GM19324 (cell line): ENCODE measurements around the gene GATAD2A.
"Not testable (repeated sequence)": the region's sequence is repeated elsewhere in the genome, so short reads cannot be mapped to it uniquely, and the experiment has no call there.

ENCODE experiments used
- ATAC-seq: cut with Tn5 transposase; IDR thresholded peaks from one replicate; pipeline ENCODE4 v1.9.1; 2021; ENCODE audit warnings: mild to moderate bottlenecking, moderate library complexity; ENCODE audit not compliant: unreplicated experiment, low FRiP score

GATAD2A gene

DNA sequence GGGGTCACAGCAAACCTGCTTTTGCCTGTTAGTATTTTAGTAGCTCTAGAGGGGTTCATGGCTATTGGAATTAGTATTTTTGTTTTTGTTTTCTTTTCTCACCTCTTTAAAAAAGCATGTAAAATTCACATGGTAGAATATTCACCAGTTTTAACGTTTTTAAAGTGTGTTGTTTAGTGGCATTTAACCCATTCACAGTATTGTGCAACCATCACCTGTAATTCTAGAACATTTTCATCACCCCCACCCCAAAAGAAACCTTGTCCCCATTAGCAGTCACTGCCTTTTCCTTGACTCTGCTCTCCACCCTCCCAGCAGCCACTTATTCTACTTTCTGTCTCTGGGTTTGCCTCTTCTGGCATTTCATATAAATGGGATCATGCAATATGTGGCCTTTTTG lies 39.8 kb downstream of the GATAD2A start:
- ATAC-seq = no peak

DNA sequence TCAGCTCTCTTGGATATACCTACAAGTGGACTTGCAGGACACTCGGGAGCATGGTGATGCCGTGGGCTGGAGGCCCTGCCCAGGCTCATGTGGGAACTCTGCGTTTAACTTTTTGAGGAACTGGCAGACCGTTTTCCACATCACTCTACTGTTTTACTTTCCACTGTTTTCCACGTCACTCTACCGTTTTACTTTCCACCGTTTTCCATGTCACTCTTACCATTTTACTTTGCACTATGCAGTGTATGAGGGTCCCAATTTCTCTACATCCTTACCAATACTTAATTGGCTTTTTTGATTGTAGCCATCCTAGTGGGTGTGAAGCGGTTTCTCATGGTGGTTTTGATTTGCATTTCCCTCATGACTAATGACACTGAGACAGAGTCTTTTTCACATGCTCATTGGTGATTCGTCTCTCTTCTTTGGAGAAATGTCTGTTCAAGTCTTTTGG lies 40.5 kb downstream of the GATAD2A start:
- no peak for ATAC-seq

DNA sequence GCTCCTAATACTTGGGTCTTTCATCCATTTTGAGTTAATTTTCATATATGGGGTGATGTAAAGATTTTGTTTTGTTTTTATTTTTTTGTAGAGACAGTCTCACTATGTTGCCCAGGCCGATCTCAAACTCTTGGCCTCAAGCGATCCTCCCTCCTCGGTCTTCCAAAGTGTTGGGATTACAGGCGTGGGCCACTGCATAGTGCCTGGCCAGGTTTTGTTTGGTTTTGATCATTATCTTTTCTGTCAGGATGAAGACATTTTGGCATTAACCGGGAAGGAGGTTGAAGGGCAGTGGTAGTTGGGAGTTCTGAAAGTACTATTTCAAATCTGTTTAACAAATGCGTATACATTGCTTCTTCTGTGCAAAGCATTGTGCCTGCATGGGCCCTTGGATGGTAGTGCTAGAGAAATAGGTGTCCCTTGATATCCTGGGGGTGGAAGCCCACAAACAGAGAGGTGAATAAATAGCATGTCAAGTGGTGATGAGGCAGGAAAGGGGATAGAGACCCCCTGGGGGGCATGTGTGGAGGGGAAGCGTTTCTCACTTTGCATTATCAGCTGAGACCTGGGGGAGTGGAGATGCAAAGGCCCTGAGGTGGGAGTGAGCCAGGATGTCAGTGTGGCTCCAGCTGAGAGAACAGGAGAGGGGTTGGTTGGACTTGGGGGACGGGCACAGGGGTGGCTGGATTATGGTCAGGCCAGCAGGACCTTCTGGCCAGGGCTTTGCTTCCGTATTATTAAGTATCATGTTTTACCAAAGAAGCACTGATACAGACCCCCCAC lies 41.4 kb downstream of the GATAD2A start:
- ATAC-seq = no peak

DNA sequence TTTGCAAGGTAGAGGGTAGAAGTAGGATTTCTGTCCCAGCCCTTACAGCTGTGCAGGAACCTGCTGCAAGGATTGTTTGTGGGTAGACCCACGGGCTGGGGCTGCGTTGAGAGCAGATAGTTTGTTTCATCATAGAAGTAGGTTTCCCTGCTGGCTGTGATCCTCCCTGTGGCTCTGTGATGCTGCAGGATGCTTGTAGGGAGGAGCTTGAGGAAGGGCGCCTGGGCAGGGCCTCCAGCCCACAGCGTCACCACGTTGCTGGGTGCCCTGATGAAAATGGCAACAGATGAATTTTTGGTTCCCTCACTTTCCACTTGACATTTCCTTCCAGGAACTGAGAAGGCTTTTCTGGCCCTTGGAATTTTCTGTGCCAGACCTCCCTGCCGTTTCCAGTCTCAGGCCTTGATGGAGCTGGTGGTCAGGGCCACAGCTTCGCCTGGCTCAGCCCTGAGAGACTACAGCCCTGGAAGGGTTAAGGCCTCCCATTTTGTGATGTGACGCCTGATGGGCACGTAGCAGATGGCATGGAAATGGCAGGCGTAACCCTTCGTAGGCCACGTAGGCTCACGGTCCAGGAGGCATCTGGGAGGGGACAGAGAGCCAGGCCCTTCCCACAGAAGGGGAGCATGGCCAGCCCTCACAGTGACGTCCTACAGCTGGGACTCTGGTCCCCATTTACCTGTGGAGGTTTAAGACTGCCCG lies 42.2 kb downstream of the GATAD2A start:
- no peak for ATAC-seq

DNA sequence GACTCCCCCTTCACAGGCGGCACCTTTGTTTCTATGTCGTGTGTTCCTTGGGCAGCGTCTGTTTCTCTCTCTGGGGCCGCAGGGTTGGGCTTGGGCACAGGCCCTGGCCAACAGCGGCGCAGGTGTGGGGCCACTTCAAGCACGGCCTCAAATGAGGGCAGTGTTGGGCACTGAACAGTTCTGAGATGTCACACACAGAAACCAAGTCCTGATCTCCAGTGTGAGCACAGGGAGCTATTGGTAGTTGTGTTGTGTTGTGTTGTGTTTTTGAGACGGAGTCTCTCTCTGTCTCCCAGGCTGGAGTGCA lies 42.7 kb downstream of the GATAD2A start:
- no peak for ATAC-seq

DNA sequence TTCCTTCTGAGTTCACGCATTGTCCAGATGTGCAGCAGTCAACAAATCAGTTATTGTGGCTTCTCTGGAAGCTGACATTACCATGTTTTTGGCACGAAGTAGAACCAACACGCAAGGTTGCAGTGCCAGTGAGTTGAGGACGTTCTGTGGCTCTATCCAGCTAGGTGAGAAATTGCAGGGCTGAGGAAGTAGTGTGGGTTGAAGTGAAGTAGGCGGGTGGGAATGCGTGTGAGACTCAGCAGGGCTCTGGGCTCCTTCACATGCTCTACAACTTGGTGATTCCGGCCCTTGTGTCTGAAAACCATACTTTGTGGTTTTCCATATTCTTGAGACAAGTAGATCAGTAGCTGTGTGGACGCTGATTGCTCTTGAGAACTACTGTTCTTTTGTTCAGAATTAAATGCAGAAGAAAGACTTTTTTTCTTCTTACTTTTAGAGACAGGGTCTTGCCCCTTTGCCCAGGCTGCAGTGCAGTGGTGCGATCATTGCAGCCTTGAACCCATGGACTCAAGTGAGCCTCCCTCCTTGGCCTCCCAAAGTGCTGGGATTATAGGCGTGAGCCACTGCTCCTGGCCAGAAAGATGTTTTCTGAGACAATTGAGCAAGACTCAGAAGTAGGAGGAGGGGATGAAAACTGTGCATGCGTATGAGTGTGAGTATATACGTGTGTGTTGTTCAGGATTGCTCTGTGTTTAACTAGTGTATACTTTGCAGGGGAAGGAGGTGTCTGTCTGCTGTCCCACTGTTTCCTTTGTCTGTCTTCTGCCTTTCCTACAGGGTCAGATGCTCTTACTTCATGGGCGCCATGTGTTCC lies 46.2 kb downstream of the GATAD2A start:
- ATAC-seq = no peak

DNA sequence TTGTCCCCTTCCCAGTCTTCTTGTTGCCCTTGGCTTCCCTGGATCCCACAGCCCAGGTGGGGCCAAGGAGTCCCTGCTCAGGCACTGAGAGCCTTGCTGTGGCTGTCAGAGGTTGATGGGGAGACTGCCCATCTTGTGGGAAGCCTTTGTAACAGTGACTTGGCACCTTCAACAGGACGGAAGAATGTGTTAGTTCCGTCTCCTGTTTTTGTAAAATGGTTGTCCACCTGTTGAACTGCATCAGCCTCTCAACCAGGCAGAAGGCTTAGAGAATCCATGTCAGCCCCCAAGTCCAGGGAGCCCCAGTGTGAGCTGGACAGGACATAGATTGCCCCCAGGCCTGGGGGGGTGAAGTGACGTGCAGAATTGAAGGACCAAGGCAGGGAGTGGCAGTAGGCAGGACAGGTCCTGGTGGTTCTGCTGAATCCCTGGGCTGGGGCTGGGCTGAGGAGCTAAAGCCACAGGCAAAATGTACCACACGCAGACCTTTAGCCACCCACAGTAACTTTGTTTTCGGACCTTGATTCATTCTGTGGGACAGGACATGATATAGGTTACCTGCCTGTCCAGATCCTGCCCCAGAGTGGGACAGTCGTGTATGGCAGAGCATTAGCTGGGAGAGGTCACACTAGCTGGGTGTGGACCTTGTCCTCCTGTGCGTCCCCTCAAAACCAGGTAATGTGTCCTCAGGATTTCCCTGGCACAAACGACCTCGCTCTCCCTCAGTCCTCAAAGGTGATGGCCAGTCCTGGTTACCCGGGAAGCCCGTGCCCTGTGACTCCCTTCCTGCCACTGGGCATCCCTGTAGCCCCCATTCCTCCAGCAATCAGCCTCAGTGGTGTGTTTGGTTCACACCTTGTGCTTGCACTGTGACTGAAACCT lies 47.0 kb downstream of the GATAD2A start:
- no peak for ATAC-seq

DNA sequence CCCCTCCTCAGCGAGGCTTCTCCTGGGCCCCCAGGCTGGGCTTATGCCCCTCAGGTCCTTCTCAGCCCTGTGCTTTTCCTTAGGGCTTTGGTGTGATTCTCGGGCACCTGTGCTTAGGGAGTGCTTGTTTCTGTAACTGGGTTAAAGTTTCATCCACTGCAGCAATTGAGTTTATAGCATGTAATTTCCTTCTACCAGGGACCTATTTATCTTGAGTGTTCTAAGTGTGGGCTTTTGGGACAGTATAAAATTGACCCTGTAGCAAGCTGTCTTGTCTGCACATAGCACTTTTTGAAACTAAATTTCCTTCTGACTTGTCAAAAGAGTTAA lies 47.6 kb downstream of the GATAD2A start:
- ATAC-seq = no peak

DNA sequence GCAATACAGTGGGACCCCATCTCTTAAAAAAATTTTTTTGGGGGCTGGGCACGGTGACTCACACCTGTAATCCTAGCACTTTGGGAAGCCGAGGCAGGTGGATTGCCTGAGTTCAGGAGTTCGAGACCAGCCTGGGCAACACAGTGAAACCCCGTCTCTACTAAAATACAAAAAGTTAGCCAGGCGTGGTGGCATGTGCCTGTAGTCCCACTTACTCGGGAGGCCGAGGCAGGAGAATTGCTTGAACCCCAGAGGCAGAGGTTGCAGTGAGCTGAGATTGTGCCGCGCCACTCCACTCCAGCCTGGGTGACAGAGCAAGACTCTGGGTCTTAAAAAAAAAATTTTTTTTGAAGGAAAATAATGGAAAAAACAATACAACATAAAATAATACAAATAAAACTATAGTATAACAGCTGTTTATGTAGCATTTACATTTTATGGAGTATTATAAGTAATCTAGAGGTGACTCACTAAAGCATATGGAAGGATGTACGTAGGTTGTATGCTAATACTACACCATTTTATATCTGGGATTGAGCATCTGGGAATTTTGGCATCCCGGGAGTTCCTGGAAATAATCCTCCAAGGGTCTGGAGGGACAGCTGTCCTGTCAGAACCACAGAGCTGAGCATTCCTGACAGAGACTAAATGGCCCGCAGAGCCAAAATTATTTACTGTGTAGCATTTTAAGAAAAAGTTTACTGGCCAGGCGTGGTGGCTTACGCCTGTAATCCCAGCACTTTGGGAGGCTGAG lies 49.9 kb downstream of the GATAD2A start:
- not testable (repeated sequence) for ATAC-seq

DNA sequence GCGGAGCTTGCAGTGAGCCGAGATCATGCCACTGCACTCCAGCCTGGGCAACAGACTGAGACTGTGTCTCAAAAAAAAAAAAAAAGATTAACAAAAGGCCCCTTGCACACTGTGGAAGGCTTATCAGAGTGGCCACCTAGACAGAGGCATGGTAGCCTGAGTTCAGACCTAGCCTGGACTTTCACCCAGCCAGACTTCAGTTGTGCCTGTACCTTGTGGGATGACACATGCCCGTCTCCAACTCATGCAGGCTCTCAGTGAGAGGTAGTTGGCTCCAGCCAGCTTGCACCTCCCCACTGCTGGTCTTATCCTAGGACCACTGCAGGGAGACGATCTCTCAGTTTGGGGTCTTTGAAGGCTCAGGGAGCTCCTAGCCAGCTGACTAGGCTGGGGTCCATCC lies 52.2 kb downstream of the GATAD2A start:
- ATAC-seq = no peak

DNA sequence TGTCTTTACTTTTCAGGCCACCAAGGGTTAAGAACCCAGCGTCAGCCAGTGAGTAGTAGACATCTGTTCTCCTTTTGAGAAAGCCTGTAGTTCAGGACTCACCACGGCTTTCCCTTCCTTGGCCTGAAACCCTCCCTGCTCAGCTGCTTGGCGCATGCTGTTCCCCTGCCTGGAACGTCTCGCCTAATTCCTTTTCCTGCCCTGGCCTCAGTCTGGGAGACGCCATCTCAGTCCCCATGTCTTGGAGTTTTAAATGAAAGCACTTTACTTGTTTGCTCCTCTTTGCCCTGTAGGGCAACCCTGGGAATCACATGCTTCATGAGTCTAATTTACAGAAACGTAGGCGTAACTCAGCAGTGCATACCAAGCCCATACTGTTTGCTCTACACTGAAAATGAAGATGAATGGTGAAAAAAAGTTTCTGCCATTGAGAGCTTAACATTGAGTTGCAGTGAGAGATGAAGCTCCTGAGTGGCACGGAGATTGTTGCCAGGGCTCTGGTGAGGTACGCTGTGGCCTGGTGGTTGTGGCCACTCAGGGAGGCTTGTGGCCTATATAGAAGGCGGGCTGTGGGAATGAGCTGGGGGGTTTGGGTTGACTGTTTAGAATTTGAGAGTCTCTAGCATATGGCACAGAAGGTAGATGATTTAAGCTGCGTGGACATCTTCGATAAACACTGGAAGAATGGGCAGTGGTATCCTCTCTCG lies 52.8 kb downstream of the GATAD2A start:
- no peak for ATAC-seq

DNA sequence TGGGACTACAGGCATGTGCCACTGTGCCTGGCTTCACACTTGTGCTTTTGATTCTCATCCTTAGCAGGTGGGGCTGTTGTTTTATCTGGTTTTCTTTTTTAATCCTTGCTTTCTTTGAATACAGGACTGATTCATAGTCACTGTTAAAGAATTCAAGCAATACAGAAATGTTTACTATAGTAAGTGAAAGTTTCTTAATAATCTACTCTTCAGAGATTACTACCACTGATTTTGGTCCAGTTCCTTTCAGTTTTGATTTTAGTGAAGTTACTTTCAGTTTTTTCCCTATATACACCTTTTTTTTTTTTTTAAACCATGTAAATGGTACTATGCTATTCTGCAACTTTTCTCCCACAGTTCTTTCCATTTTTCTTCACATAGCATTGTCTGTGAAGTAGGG lies 53.6 kb downstream of the GATAD2A start:
- no peak for ATAC-seq

DNA sequence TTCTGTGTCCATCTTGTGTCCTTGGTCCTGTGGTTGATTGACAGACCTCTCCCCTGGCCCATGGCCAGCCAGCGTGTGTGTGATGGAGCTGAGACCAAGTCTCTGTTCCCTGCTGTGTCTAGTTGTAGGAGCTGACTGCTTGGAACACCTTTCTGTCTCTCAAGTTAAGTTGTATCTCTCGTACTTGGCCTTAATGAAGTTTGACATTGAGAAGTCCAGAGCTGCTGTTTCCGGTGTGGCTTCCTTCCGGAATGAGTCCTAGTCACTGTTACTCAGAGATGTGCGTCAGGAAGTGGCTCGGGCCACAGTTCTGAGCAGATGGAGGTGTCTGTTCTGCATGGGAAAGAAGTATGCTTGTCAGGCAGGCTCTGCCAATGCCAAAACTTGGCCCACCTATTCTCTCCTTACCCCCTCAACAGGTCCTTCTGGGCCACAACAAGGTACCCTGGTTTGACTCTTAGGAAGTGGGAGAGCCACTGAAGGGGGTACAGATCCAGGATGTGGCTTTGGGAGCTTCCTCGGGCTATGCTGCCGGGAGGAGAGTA lies 54.3 kb downstream of the GATAD2A start:
- no peak for ATAC-seq

DNA sequence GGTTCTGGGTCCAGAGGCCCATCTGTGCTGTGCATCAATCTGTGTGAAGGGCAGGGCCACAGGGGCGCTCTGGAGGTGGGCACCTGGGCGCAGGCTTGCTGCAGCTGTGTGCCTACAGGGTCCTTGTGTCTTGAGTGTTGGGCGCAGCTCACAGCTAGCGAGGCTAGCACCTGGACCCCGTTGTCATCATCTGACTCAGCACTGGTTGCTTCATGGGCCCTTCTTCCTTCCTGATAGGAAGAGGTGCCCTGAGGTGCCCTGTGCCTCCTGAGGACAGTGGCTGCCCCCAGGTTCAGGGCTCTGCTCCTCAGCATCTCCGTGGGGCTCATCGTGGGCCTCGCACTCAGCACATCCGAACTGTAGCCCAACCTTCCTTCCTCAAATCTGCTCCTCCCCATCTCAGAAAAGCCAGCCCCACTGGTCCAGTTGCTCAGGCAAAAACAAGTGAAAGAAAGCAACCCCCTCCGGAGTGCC lies 54.8 kb downstream of the GATAD2A start:
- no peak for ATAC-seq

DNA sequence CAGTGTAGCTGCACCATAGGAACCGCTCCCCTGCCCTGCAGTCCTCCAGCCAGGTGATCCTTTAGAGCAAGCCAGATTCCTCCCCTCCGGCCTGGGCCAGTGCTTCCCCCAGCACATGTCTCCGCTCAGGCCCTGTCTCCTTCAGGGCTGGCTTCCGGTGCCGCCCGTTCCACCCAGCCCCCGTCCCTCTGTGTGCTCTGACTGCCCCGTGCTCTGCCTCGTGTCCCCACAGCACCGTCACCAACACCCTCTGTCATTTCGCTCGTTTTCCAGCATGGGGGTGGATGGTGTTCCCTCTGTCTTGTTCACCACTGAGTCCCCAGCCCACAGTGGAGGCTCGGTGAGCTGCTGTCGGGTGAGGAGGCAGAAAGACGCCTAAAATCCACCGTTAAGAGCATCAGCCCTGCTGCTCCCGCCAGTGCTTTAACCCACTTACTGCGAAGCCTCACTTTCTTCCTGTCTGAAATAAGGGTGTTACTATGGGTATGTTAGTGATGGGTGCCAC lies 55.3 kb downstream of the GATAD2A start:
- ATAC-seq = no peak

DNA sequence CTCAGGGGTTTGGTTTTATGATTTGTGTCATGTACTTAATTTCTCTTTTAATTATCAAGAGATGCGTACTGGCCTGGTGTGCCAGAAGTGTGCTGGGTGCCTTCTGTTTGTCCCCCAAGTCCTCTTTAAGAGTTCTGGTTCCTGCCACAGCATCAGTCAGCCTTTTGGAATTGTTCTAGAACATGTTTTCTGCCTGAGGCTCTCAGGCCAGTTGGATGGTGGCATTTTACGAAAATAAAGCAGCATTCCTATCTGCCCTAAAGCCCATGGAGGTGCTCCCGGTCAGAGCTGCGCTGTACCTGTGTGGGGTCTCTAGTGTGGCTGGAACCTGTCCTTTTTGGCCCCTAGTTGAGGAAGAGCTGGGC lies 55.8 kb downstream of the GATAD2A start:
- no peak for ATAC-seq

DNA sequence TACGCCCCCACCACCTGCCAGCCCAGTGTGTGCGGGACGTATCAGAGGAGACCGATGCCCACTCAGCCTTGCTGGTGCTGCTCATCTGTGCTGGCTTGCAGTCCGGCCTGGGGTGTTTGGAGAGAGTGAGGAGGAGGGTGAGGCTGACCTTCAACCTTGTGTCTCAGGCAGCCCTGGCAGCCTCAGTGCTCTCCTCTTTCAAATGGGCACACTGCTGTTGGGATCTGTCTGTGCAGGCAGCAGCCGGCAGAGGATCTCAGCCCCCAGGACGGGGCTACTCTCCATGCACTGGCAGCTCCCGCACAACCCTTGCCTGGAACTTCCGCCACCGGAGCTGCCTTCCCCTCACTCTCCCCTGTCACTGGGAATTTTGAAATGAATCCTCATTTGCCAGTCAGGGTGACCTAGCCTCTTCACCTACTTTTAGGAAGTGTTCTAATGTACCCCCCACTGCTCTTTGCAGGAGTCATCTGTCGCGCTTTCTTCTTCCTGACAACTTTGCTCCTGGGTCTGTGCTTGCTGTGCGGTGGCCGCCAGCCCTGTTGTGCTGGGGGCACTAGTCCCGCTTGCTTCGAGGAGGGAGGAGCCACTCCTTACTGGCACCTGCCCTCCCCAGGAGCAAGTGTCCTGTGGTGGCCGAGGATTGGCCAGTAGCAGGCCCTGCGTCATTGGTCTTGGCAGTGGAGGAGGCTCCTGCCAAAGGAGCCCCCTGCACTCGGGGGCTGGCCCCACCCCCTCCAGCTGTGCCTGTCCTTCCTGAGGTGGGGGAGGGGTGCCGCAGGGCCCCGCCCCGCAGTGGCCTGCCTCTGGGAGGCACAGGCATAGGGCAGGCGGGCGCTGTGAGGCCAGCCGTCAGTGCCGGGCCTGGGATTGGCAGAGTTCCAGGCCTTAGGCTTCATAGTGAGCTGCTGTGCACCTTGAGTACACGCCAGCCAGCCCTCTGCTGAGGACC lies 56.5 kb downstream of the GATAD2A start:
- no peak for ATAC-seq
